GM12878 (cell line): Measurements from ENCODE around the gene APBA1. TPM values are rescaled to one million over a fixed set of nuclear protein-coding genes. Genes with fewer than 3 reads are reported as not detected.

Experiments used
- ATAC-seq: fragments of 200-7000 bp; cut with Tn5 transposase; 3 replicates; pipeline ENCODE4 v1.9.1; 2020; ENCODE audit warnings: mild to moderate bottlenecking, moderate library complexity
- BruUV-seq: library from RNA; stranded (reverse); fragments of 400-500 nt; replicated peaks from 2 replicates; lab custom pipeline; 2021; lab: Mats Ljungman, UMichigan
- CTCF ChIA-PET: fragments of 300-600 bp; sonication (Branson Sonifier 250); formaldehyde crosslinking; extraction: SDS; loops from one replicate; lab custom pipeline; 2021; ENCODE audit warnings: inconsistent platforms; lab: Yijun Ruan, JAX
- POLR2A ChIA-PET: fragments of 350-600 bp; formaldehyde crosslinking; extraction: SDS; loops from one replicate; lab custom pipeline; 2021; ENCODE audit warnings: inconsistent platforms; lab: Charles Lee
- RAD21 ChIA-PET: fragments of 300-600 bp; sonication (Branson Sonifier 250); formaldehyde crosslinking; loops from one replicate; lab custom pipeline; 2023; ENCODE audit warnings: antibody characterized with exemption; ENCODE audit not compliant: unreplicated experiment; lab: Charles Lee
- SMC1A ChIA-PET: fragments of 300-600 bp; sonication (Branson Sonifier 250); formaldehyde crosslinking; loops from one replicate; lab custom pipeline; 2023; ENCODE audit not compliant: unreplicated experiment, uncharacterized antibody; lab: Charles Lee
- DNase-seq: peaks from one replicate; pipeline ENCODE4 v3.0.0-alpha.2; 2011; ENCODE audit warnings: low read depth, low spot score
- FAIRE-seq: peaks from 3 replicates; lab custom pipeline; 2011; peaks lifted over from hg19 to GRCh38; lab: Jason Lieb, UNC
- H2AFZ ChIP-seq: 2 replicates; pipeline ENCODE4 v1.6.0; 2011; ENCODE audit warnings: low read depth, low read length, control low read depth; ENCODE audit not compliant: control insufficient read depth
- H3K27ac ChIP-seq: 2 replicates; pipeline ENCODE4 v1.5.1; 2011; ENCODE audit warnings: control low read depth; ENCODE audit not compliant: control insufficient read depth, insufficient read depth
- H3K27me3 ChIP-seq, 2 experiments: replicated peaks in 1 of 2; 2 replicates each; pipeline versions ENCODE4 v1.6.0 to v1.6.1; 2011; ENCODE audit warnings: low read length in 1 of 2; ENCODE audit not compliant: control insufficient read depth in 2 of 2, insufficient read depth in 2 of 2
- H3K36me3 ChIP-seq, 2 experiments: 2 replicates each; pipeline ENCODE4 v1.5.1; 2011; ENCODE audit warnings: low read length in 1 of 2; ENCODE audit not compliant: control insufficient read depth in 2 of 2, insufficient read depth in 2 of 2
- H3K4me1 ChIP-seq: 2 replicates; pipeline ENCODE4 v1.6.1; 2011; ENCODE audit warnings: mild to moderate bottlenecking, low read length, moderate library complexity, mixed read lengths; ENCODE audit not compliant: control insufficient read depth, insufficient read depth
- H3K4me2 ChIP-seq: 2 replicates; pipeline ENCODE4 v1.6.0; 2011; ENCODE audit warnings: control low read depth; ENCODE audit not compliant: control insufficient read depth, insufficient read depth
- H3K4me3 ChIP-seq: fragments of 200-600 bp; sonication (generic); 2 replicates; pipeline ENCODE4 v1.5.1; 2016
- H3K79me2 ChIP-seq: 2 replicates; pipeline ENCODE4 v1.6.0; 2011; ENCODE audit warnings: low read length; ENCODE audit not compliant: control insufficient read depth, insufficient read depth
- H3K9ac ChIP-seq: 2 replicates; pipeline ENCODE4 v1.8.0; 2011; ENCODE audit warnings: low read length, control low read depth, mixed read lengths; ENCODE audit not compliant: control insufficient read depth, insufficient read depth
- H3K9me3 ChIP-seq: replicated peaks from 3 replicates; pipeline ENCODE4 v1.5.1; 2011; ENCODE audit warnings: mild to moderate bottlenecking, low read length; ENCODE audit not compliant: control insufficient read depth, insufficient read depth
- H4K20me1 ChIP-seq: 2 replicates; pipeline ENCODE4 v1.6.0; 2011; ENCODE audit not compliant: control insufficient read depth, insufficient read depth
- BHLHE40 ChIP-seq, 2 experiments: fragments of 450-650 bp in 1 of 2; IDR thresholded peaks; 2 replicates each; pipeline ENCODE4 v1.6.1; 2011 to 2017; ENCODE audit warnings: low read depth in 2 of 2, borderline replicate concordance in 1 of 2, improper control_type of control experiment in 1 of 2, low read length in 1 of 2, mild to moderate bottlenecking in 1 of 2
- IKZF2 ChIP-seq, 2 experiments: fragments of 450-650 bp; IDR thresholded peaks; 2 replicates each; pipeline ENCODE4 v1.6.1; 2017; ENCODE audit warnings: mild to moderate bottlenecking in 2 of 2, moderate library complexity in 2 of 2
- MEF2A ChIP-seq: IDR thresholded peaks from 2 replicates; pipeline ENCODE4 v1.6.1; 2011; ENCODE audit warnings: low read depth, mild to moderate bottlenecking, low read length, moderate library complexity; ENCODE audit not compliant: insufficient read depth
- WGBS: methylation state at CpG from one replicate; pipeline ENCODE4 v1.1.6; 2016; ENCODE audit warnings: low lambda C conversion rate; ENCODE audit not compliant: insufficient replicate concordance, insufficient coverage; ENCODE audit errors: missing lambda C conversion rate; 5-methylcytosine and 5-hydroxymethylcytosine counted together
- in situ Hi-C: fragments of 300-500 bp; cut with MboI; formaldehyde crosslinking; loops from 9 replicates; pipeline ENCODE4 v1.14.3; 2018; ENCODE audit warnings: mixed read lengths
- intact Hi-C: fragments of 100-400 bp; cut with micrococcal nuclease; formaldehyde crosslinking; loops from one replicate; pipeline ENCODE4 v1.14.2; 2022; ENCODE audit not compliant: unreplicated experiment
- polyA plus RNA-seq, 11 experiments: library from polyadenylated mRNA; depleted of rRNA in 4 of 11; unstranded in 6 of 11; stranded (reverse) in 5 of 11; fragments of >200 nt; fragmentation: Nextera tagmentation in 4 of 11; fragmentation: Illumina TruSeq in 1 of 11; extraction: Ambion mirVana in 4 of 11; extraction: Trizol in 1 of 11; gene quantifications; 1 replicate in 1 of 11; 2 replicates in 10 of 11; pipeline versions ENCODE4 v1.2.1 to v1.2.3, GENCODE V29; 2011 to 2016; ENCODE audit warnings: inconsistent platforms in 2 of 11, missing spikeins in 2 of 11, low read depth in 1 of 11
- total RNA-seq, 4 experiments: library from RNA; depleted of rRNA in 3 of 4; stranded (reverse); fragments of >200 nt in 3 of 4; fragmentation: Illumina TruSeq in 1 of 4; extraction: Trizol in 1 of 4; gene quantifications; 2 replicates each; pipeline versions ENCODE4 v1.2.1 to v1.2.3, GENCODE V29; 2013 to 2021
- TF ChIP-seq, protein P1 (sequence below): fragments of 150-350 bp; IDR thresholded peaks from 2 replicates; pipeline ENCODE4 v1.6.1; 2016; ENCODE audit warnings: low read depth, low read length
- TF ChIP-seq, protein P2 (sequence below): IDR thresholded peaks from 2 replicates; pipeline ENCODE4 v1.6.1; 2011; ENCODE audit warnings: low read depth, mild to moderate bottlenecking, low read length, moderate library complexity, borderline replicate concordance; ENCODE audit errors: extremely low read depth
- TF ChIP-seq, protein P3 (sequence below): fragments of 450-650 bp; IDR thresholded peaks from 2 replicates; pipeline ENCODE4 v1.6.1; 2017; ENCODE audit warnings: antibody characterized with exemption, mild to moderate bottlenecking, moderate library complexity

Gene APBA1
- total and polyA plus RNA-seq, 10 of the 15 experiments (the other 5 are each of a cell fraction or from before 2014, with no cell fraction given), result 0.01 to 1.3 (median 0.05) TPM; not detected in 7

DNA sequence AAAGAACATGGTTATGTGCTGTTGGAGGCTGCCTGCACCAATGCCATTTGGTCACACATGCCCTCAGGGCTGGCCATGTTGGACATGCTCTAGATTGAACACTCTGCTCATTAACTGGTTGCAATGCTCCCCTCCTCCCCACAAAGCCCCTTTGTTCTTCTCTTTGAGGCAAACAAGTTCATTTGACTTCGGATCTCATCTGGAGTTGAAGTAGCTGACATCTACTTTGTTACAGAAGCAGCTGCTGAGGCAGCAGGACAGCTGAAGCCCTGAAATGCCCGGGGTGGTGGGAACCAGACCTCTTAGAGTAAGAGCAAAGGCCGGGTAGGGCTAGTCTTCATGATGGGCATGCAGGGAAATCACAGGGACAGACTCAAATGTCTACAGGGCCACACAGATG lies 123.5 kb downstream of the APBA1 start:
- no TSS peak for BruUV-seq

More for the DNA sequence above, 123.5 kb downstream of the APBA1 start:
- H3K4me2 ChIP-seq, result no peak overlapping the region
- peaks cover 2 to 3% of the 10 kb centered on the region in 2 experiments; a peak in 2 of 4 replicates for H3K27me3 ChIP-seq
- H3K4me1 ChIP-seq, result no peaks in the 10 kb centered on the region
- 17% methylated on average over 3 of the region's 3 CpGs for WGBS
- H3K9ac ChIP-seq, result no peak overlapping the region
- FAIRE-seq (no peak), ATAC-seq (no peak), DNase-seq (no peak)
- TF ChIP-seq, protein P1, sequence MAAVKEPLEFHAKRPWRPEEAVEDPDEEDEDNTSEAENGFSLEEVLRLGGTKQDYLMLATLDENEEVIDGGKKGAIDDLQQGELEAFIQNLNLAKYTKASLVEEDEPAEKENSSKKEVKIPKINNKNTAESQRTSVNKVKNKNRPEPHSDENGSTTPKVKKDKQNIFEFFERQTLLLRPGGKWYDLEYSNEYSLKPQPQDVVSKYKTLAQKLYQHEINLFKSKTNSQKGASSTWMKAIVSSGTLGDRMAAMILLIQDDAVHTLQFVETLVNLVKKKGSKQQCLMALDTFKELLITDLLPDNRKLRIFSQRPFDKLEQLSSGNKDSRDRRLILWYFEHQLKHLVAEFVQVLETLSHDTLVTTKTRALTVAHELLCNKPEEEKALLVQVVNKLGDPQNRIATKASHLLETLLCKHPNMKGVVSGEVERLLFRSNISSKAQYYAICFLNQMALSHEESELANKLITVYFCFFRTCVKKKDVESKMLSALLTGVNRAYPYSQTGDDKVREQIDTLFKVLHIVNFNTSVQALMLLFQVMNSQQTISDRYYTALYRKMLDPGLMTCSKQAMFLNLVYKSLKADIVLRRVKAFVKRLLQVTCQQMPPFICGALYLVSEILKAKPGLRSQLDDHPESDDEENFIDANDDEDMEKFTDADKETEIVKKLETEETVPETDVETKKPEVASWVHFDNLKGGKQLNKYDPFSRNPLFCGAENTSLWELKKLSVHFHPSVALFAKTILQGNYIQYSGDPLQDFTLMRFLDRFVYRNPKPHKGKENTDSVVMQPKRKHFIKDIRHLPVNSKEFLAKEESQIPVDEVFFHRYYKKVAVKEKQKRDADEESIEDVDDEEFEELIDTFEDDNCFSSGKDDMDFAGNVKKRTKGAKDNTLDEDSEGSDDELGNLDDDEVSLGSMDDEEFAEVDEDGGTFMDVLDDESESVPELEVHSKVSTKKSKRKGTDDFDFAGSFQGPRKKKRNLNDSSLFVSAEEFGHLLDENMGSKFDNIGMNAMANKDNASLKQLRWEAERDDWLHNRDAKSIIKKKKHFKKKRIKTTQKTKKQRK, result no peak
- TF ChIP-seq, protein P2, sequence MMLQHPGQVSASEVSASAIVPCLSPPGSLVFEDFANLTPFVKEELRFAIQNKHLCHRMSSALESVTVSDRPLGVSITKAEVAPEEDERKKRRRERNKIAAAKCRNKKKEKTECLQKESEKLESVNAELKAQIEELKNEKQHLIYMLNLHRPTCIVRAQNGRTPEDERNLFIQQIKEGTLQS, result no peak
- no peak for TF ChIP-seq IKZF2 (IDR thresholded peaks at IDR 0.05)
- TF ChIP-seq, protein P3, sequence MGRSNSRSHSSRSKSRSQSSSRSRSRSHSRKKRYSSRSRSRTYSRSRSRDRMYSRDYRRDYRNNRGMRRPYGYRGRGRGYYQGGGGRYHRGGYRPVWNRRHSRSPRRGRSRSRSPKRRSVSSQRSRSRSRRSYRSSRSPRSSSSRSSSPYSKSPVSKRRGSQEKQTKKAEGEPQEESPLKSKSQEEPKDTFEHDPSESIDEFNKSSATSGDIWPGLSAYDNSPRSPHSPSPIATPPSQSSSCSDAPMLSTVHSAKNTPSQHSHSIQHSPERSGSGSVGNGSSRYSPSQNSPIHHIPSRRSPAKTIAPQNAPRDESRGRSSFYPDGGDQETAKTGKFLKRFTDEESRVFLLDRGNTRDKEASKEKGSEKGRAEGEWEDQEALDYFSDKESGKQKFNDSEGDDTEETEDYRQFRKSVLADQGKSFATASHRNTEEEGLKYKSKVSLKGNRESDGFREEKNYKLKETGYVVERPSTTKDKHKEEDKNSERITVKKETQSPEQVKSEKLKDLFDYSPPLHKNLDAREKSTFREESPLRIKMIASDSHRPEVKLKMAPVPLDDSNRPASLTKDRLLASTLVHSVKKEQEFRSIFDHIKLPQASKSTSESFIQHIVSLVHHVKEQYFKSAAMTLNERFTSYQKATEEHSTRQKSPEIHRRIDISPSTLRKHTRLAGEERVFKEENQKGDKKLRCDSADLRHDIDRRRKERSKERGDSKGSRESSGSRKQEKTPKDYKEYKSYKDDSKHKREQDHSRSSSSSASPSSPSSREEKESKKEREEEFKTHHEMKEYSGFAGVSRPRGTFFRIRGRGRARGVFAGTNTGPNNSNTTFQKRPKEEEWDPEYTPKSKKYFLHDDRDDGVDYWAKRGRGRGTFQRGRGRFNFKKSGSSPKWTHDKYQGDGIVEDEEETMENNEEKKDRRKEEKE, result no peak
- no peak for TF ChIP-seq BHLHE40 (IDR thresholded peaks at IDR 0.05; ENCODE audit: borderline replicate concordance in 1 of 2, low read depth in 2 of 2, low read length in 1 of 2)
- no peak for TF ChIP-seq MEF2A
- no peak overlapping the region for H3K4me3 ChIP-seq
- no peaks in the 10 kb centered on the region for H3K36me3 ChIP-seq
- ChIA-PET POLR2A (no interaction called here), CTCF (interaction anchor here (0.7 to 7.0 kb wide), 7 partner anchors 13 to 494 kb away, joined by 3 to 89 read pairs (median 3); no protein-coding TSS in a partner anchor), SMC1A (interaction anchor here (1.0 to 5.3 kb wide), 3 partner anchors 12 to 127 kb away, joined by 3 to 48 read pairs (median 3); no protein-coding TSS in a partner anchor), RAD21 (interaction anchor here (1.0 kb wide), 1 partner anchor 127 kb away, joined by 6 read pairs; no protein-coding TSS in a partner anchor)
- no peaks in the 10 kb centered on the region for H3K79me2 ChIP-seq
- in situ Hi-C loops (loop anchor here (5.0 to 10.0 kb wide), 2 partner anchors 126 to 494 kb away; no protein-coding TSS in a partner anchor), intact Hi-C loops (loop anchor here (1.0 to 5.0 kb wide), 2 partner anchors 124 to 496 kb away; no protein-coding TSS in a partner anchor)
- H4K20me1 ChIP-seq, result no peaks in the 10 kb centered on the region
- no peak overlapping the region for H3K27ac ChIP-seq
- H2AFZ ChIP-seq, result no peak overlapping the region
- no peaks in the 10 kb centered on the region for H3K9me3 ChIP-seq
